HG03159 (cell line): Measurements from ENCODE around the gene PLXNA1.

Experiments used
- ATAC-seq: cut with Tn5 transposase; IDR thresholded peaks from one replicate; pipeline ENCODE4 v1.9.1; 2021; ENCODE audit warnings: mild to moderate bottlenecking, moderate library complexity; ENCODE audit not compliant: unreplicated experiment

The PLXNA1 gene

DNA sequence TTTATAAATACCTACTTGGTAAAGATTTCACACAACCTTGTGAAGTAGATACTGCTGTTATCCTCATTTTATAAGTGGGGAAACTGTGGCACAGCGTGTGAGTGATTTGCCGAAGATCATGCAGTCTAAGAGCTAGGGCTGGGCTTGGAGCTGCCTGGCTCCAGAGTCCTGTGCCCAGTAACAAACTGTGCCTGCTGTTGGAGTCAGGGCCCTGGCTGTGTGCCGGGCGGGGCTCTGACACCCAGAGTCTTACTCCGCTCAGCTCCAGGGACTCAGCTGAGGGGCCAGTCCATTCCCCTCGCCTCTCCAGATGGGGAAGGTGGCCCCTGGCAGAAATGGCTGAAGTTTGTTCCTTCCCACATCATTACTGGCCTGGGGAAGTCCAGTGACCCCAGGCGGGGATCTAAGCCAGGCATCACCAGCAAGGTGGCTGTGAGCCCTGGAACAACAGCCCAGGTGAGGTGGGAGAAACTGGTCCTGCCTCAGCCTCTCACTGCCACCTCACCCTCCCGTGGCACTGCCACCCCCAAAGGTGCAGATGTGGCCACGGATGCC lies 17.3 kb upstream of the PLXNA1 start:
- no peak for ATAC-seq

DNA sequence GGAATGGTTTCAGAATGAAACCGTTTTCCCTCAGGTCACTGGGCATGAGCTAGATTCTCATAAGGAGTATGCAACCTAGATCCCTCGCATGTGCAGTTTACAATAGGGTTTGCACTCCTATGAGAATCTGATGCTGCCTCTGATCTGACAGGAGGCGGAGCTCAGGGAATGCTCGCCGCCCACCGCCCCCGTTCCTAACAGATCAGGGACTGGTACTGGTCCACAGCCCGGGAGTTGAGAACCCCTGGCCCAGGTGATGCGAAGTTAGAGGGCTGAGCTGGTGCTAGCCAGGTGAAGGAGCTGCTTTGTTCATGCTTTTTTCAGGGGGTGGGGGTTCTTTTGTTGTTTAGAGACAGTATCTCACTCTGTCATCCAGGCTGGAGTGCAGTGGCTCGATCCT lies 15.5 kb upstream of the PLXNA1 start:
- ATAC-seq, result no peak

DNA sequence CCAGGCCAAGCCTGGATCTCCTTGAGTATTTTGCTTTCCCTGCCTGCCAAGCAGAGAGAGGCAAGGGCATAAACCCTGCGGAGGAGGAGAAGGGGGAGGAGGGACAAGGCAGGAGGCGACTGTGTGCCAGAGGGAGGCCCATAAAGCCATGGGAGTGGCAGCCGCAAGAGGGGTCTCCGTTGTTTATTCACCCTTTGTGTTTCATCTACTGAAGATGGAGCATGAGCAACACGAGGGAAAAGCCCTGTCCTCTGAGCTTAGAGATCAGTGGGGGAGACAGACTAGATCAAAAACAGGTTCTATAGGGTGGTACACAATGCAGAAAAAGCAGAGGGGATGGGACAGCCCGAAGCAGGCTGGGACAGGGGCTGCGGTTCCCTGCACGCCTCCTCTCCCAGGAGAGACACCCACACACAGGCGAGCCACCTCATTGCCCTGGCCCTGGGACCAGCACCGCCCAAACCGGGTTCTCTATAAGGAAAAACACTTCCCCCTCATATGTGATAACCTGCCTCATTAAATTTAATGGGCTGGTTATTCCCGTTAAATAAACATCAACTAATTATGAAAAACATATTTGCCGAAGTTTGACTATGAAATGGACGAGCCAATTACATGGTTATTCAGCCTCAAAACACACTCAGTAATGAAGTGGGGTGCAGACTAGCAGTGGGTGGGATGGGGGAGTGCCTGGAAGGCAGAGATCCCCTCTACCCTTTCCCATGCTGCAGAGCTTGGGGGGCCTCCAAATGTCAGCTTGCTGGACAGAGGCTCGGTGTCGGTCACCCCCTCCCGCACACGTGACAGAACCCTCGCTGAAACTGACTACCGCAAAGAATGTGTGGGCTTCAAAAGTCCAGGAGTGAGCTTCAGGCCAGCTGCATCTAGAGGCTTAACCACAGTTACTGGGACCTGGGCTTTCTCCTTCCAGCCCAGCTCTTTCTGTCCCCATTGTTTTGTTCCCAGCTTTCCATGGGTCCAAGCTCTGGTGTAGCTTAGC lies 14.2 kb upstream of the PLXNA1 start:
- no peak for ATAC-seq

DNA sequence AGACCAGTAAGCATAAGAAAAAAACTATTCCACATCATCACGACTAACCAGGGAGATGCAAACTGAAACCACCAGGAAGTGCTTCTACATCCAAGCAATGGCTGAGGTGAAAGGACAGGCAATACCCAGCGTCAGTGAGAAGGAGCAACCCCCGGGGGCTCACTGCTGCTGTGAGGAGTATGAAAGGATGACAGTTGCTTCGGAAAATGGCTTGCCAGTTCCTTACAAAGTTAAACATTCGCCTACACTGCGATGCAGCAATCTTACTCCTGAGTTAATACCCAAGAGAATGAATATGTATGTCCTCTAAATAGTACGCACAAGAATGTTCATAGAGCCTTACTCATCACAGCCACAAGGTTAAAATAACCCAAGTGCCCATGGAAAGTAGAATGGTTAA lies 13.3 kb upstream of the PLXNA1 start:
- ATAC-seq, result no peak

DNA sequence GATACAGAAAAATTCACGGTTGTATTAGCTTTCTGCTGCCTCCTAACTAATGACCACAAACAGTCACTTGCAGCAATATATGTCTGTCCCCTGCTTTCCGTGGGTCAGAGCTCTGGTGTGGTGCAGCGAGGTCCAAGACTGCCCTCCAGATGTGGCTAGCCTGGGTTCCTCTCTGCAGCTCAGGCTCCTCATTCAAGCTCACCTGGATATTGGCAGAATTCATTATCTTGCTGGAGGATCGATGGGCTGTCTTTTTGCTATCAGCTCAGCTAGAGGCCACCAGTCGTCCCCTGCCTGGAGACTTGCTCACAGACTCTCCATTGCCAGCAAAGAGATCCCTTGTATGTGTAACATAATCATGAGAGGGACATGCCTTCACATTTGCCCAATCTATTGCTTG lies 12.8 kb upstream of the PLXNA1 start:
- ATAC-seq, result no peak

DNA sequence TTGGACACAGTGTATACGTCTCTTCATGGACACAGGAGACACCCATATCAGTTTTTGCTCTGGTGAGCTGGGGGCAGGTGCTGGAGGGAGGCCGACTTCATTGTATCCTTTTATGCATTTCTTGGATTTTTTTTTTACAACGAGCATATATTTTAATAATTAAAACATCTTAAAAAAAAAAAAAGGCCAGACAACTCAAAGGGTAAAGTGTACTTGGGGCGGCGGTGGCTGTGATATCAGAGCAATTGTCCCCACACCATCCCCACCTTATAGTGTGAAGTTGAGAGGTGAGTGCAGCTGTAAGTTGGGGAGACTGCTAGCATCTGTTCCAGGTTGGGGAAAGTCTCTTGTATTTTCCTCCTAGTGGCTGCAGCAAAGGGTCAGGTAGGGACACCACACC lies 12.0 kb upstream of the PLXNA1 start:
- ATAC-seq, result no peak

DNA sequence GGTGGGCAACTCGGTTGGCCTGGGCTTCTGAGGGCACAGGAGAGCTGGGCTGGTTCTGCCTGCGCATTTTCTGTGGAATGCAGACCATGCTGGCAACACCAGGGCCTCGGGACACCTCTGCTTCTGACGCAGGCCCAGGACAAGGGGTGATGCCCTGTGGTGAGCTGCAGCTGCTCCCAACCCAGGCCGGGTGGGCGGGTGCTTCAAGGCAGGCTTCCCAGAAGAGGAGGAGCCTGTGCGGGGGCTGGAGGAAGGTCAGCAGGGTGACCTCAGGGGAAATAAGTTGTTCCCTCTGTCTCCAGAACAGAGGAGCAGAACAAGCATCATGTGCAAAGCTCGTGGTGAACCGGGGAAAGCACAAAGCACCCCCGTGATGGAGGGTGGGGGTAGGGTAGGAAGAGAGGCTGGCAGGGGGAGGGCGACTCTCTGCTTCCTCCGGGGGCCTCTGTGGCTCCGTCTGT lies 11.0 kb upstream of the PLXNA1 start:
- no peak for ATAC-seq

DNA sequence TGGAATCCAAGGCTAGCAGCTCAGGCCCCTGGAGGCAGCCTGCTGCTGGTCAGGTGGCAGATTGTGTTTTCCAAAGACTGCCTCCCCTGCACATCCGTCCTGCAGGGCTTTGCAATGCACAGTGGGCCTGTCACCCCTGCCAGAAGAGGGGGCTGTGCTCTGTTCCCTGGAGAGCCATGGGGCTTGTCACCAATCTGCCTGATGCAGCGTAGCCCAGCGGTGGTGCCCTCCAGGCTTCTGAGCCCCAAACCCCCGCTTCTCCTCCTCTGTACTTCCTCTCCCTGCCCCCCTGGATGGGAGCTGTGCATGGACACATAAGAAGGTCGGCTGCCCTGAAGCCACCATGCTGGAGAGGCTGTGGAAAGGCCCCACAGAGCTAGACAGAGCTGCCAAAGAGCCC lies 10.0 kb upstream of the PLXNA1 start:
- ATAC-seq, result no peak

DNA sequence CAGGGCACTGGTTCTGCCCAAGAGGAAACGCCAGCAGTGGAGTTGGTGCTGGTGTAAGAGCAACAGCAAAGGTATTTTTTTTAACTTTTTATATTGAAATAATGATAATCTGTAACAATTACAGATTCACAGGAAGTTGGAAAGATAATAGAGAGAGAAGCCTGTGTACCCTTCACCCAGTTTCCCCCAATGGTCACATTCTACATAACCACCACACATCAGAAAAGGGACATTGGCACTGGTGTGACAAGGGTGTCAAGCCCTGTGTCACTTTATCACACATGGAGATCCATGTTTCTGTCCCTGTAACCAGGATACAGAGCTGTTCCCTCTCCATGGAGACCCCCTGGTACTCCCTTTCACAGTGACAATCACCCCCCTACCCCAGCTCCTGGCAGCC lies 9.1 kb upstream of the PLXNA1 start:
- no peak for ATAC-seq

DNA sequence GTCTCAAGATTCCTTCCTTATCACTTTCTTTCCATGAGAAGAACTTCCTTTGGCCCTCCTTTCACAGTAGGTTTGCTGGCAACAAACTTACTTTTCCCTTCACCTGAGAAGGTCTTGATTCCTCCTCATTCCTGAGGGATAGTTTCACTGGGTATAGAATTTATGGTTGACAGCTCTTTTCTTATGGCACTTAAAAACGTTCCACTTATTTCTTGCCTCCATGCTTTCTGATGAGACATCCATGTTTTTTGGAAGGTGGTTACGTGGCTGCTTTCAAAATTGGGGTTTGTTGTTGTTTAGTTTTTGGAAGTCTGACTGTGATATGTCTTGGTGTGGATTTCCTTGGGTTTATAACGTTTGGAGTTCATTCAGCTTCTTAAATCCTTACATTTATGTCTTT lies 8.2 kb upstream of the PLXNA1 start:
- no peak for ATAC-seq

DNA sequence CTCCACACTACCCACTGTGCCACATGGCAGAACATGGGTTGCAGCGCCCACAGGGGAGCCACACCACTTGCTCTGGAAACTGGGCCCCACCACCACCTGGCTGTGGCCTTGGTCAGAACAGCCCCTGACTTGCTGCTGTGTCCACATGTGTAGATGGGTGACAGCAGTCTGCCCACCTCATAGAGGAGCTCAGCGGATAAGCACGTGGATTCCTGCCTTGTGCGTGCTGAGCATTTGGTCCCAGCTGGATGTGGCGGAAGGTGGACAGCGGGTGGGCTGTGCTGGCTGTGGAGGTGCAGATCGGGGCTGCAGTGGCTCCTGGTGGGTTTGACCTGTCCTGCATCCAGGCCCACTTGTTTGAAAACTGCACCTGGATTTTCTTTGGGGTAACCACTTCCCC lies 6.0 kb upstream of the PLXNA1 start:
- ATAC-seq, result no peak

DNA sequence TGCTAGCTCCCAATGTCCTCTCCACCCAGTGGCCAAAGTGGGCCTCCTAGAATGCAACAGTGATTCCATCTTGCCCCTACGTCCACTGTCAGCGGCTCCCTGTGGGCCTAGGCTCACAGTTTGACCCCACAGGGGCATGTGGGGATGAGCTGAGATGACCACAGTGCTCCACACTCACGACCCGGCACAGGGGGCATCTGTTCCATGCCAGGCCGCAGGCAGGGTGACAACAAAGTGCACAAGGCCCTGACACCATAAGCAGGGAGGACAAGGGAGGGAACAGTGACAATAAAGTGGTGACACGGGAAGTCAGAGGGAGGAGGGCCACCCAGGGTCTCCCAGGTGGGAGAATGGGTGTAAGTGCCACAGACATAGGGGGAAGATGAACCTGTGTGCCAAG lies 5.1 kb upstream of the PLXNA1 start:
- ATAC-seq, result no peak

DNA sequence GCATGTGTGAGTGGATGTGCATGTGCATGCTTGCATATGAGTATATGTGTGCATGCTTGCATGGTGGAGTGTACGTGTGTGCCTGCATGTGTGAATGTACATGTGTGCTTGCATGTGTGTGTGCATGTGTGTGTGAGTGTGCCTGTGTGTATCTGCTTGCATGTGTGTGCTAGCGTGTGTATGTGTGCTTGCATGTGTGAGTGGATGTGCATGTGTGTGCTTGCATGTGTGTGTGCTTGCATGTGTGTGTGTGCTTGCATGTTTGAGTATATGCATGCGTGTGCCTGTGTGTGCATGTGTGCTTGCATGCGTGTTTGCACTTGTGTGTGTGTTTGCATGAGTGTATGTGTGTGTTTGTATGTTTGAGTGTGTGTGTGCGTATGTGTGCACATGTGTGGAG lies 4.6 kb upstream of the PLXNA1 start:
- no peak for ATAC-seq

DNA sequence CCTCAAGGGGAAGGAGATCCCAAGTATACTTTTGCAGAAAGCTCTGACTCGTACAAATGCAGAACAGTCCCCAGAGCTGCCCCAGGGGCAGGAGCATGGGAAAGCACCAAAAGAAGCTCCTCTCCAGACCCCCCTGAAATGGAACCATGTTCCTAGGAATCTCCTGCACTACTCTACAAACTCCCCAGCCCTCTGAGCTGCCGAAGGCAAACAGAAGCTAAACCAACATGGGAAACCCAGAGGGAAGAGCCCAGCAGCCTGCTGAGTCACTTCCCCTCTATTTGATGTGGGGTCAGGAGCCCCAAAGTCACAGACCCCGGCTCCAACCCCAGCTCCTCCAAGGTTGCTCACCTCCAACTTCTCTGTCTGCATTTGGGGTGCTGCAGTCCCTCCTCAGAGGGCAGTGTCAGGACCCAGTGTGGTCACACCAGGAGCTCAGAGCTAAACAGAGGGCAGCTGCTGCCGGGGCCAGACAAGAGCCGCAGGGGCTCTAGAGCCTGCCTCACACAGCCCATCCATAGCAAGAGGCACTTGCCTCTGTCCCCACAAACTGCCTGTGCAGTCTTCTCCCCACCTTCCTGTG lies 3.8 kb upstream of the PLXNA1 start:
- no peak for ATAC-seq

DNA sequence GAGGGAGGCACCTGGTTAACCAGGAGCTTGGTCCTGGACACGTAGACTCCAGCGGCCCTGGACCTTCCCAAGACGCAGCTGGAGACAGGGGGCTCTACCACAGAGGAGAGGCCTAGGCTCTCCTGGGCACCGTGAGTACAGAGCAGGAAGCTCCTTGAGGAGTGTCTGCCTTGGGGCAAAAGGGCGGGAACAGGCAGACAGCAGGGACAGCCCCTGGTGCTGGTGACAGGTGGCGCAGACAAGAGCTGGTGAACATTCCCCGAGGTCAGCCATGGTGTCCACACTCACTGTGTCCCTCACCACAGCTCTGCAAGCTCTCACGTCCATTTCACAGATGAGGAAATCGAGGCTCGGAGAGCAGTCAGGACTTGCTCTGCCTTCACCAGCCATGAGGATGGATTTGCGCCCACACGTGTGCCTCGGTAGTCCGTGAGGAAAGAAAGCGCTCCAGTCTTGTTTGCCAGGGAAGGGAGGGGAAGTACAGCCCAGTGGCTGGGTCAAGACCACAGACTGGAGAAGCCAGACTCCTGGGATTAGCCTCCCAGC lies 2.6 kb upstream of the PLXNA1 start:
- ATAC-seq, result no peak

DNA sequence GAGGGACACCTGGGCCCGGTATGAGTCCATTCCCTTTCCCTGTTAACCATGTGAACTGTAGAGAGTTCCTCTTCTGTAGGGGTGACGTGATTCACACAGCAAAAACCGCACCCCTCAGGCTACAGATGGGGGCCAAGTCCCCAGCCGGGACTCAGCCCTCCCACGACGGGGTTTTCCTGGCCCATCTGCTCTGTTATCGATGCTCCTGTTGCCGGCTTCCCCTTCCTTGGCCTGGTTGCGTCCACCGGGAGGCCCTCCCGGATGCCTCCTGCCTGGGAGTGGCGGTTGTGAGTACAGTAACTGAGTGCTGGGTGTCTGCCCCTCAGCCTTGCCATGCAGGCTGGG lies 817 bp upstream of the PLXNA1 start:
- ATAC-seq, result peak; percentile 36

DNA sequence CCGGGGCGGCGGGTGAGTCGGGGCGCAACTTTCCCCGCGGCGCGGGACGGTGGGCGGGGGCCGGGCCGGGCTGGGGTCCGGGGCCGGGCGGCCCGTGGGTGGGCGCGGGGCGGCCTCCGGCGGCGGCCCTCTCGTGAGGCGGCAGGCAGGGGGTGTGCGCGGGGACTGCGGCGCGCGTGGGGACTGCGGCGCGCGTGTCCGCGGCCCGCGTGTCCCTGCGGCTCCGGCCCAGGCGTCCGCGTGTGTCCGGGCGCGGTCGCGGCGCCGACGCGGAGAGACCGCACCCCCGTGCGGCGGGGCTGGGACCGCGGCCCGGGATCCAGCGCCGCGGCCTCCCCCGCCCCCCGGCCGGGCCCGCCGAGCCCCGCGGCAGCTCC lies 349 bp downstream of the PLXNA1 start:
- ATAC-seq, result peak; percentile 1

DNA sequence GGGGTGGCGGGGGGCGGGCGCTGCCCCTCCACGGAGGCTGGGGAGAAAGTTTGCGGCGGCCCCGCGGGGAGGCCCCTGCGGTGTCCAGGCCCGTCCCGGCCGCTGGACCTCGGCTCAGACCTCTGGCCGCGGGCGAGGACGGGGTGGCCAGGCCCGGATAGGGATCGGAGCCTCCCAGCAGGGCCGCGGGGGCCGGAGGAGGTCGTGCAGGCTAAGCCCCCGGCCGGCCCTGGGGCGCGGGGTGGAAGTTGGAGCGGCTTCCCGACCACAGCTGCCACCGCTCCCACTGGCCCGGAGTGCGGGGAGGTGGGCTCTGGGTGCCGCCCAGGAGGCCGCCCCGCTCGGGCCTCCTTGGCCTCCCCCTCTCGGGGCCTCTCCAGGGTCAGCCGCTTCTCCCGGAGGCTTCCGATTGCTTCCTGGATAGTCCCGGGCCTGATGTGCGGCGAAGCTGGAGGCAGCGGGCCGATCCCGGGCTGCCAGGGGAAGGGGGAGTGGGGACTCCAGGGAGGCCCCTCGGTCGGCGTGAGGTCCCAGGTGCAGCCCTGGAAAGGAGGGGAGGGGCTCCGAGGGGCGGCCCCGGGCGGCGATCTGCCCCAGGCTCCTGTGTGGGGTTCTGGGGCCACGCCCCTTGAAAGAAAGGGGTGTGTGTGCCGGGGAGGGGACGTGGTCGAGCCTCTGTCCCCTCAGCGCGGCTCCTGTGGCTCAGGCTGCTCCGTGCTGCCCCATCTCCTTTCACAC lies 907 bp downstream of the PLXNA1 start:
- ATAC-seq, result no peak

DNA sequence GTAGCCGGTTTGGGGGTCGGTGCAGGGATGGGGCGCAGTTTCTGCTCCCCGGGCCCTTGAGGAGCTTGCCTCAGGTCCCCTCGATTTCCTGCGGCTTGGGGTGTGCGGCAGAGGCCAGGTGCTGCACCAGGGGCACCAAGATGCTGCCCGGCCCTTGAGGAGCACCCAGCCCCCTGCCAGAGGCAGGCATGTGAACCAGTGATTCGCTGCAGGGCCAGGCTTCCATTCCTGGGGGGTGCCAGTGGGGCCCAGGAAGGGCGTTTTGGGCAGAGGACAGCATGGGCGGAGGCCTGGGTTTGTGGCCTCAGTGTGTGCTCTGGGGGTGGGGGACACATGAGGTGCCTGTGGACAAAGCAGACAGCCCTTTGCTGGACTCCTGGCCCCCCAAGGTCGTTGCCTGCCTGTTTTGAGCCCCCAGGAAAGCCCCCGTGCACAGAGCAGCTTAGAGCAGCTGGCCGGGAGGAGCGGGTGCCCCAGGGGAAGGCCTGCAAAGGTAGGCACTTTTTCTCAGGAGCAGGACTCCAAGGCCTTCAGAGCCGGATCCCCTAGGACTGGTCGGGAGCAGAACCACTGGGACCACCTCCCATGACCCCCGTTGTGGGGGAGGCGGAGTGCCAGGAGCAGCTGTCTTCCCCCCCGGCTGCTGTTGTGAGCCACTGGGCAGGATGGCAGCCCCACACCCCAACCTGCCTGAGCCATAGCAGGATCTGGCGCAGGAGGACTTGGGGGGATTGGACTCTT lies 1.6 kb downstream of the PLXNA1 start:
- no peak for ATAC-seq

DNA sequence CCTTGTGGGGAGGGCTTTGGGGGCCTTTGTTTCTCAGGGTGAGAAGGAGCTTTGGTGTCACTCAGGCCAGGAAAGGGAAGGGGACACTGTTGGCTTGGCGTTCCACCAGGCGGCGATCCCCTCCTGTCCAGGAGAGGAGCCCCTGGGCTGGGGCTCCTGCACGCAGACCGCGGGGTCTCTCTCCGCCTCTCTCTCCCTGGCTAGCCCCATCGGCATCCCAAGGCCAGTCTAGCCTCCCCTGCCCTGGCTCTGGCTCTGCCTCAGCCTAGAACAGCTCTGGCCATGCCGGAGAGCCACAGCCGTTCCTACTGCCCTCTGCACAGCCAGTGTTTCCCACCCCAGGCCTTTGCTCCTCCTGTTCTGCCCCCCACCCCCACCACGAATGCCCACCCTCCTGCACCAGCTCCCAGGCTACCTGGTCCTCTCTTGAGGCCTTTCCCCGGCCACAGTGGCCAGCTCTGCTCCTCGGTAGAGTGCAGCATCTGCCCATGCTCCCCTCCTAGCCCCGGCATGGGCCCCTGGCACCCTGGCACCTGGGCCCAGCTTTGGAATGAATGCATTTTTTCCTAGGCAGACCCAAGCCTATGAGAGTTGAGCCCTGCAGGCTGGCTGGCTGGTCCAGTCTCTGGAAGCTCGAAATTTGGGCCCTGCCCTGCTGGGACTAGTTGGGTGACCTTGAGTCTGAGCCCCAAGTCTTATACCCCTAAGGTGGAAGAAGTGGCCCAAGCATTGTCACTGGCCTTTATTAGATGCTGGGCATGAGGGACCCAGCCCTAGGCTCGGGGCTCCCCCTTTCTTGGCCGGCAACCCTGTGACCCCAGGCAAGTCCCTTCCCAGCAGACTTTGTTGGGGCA lies 2.4 kb downstream of the PLXNA1 start:
- no peak for ATAC-seq
